Esophagus squamous epithelium (tissue), 4 donors: ENCODE measurements around the gene KIF1A.

Experiments
- CTCF ChIP-seq, 6 experiments: fragments of 450-650 bp in 4 of 6; fragments of 200-600 bp in 2 of 6; sonication (generic) in 2 of 6; IDR thresholded peaks; one replicate each; pipeline ENCODE4 v1.5.1; 2016 to 2019; ENCODE audit warnings: antibody characterized with exemption in 6 of 6, mild to moderate bottlenecking in 4 of 6, moderate library complexity in 4 of 6
- POLR2A ChIP-seq, 4 donors: fragments of 450-650 bp; IDR thresholded peaks; one replicate each; pipeline ENCODE4 v1.6.1; 2017; ENCODE audit warnings: antibody characterized with exemption in 4 of 4, mild to moderate bottlenecking in 4 of 4, moderate library complexity in 3 of 4

GRCh38 chr2:240777456-240778212, 42.4 kb downstream of the KIF1A start:
- TF ChIP-seq CTCF (IDR thresholded peaks at IDR 0.05) (no peak), POLR2A (IDR thresholded peaks at IDR 0.05) (no peak)
